Measurements from ENCODE around the gene MXI1.

Gene MXI1

GRCh38 chr10:110214371-110214826 lies 7.0 kb downstream of the MXI1 start:
- Histone ChIP-seq H3K27me3 (replicated peaks; ENCODE audit: control insufficient read depth, insufficient read depth, low read length, poor library complexity, severe bottlenecking) (no peaks in the 10 kb centered on the region), H3K4me3 (ENCODE audit: insufficient read depth, low read depth, low read length, poor library complexity, severe bottlenecking) (no peak overlapping the region), H3K4me1 (ENCODE audit: control insufficient read depth, insufficient read depth, low read length, poor library complexity, severe bottlenecking) (peaks cover 33% of the 10 kb centered on the region), H3K36me3 (ENCODE audit: control insufficient read depth, insufficient read depth, low read length) (no peaks in the 10 kb centered on the region), H3K9me3 (ENCODE audit: control insufficient read depth, low read length) (no peaks in the 10 kb centered on the region), H3K27ac (ENCODE audit: insufficient read depth, low read length, poor library complexity, severe bottlenecking) (peak overlapping the region; percentile 30)
- DNase-seq, result no peak

- Histone ChIP-seq H3K4me1 (ENCODE audit: control insufficient read depth, insufficient read depth, low read length, poor library complexity, severe bottlenecking) (peaks cover 30% of the 10 kb centered on the region), H3K36me3 (ENCODE audit: control insufficient read depth, insufficient read depth, low read length) (no peaks in the 10 kb centered on the region), H3K27me3 (replicated peaks; ENCODE audit: control insufficient read depth, insufficient read depth, low read length, poor library complexity, severe bottlenecking) (no peaks in the 10 kb centered on the region), H3K9me3 (ENCODE audit: control insufficient read depth, low read length) (no peaks in the 10 kb centered on the region), H3K27ac (ENCODE audit: insufficient read depth, low read length, poor library complexity, severe bottlenecking) (no peak overlapping the region), H3K4me3 (ENCODE audit: insufficient read depth, low read depth, low read length, poor library complexity, severe bottlenecking) (no peak overlapping the region)
- no peak for DNase-seq
Observed at GRCh38 chr10:110215286-110216170, 8.1 kb downstream of the MXI1 start.

DNA sequence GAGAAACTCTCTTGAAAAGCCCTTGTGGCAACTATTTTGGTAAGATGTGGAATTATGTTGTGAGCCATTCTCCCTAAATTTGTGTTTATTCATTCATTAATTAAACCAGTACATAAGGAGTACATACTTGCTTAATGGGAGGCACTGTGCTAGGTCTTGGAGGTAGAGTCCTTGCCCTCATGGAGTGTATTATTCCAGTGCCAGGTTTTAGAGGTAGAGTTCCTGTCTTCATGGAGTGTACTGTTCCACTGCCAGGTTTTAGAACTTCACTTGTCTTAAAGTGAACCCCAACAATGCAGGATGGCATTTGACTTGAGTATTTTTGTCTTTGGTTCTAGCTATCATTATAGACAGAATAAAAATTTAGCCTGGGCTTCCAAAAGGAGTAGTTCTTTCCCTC lies 8.8 kb downstream of the MXI1 start:
- H3K4me1 ChIP-seq (ENCODE audit: control insufficient read depth, insufficient read depth, low read length, poor library complexity, severe bottlenecking), result peaks cover 30% of the 10 kb centered on the region
- H3K9me3 ChIP-seq (ENCODE audit: control insufficient read depth, low read length), result no peaks in the 10 kb centered on the region
- no peaks in the 10 kb centered on the region for H3K27me3 ChIP-seq (replicated peaks; ENCODE audit: control insufficient read depth, insufficient read depth, low read length, poor library complexity, severe bottlenecking)
- H3K36me3 ChIP-seq (ENCODE audit: control insufficient read depth, insufficient read depth, low read length), result no peaks in the 10 kb centered on the region
- no peak overlapping the region for H3K27ac ChIP-seq (ENCODE audit: insufficient read depth, low read length, poor library complexity, severe bottlenecking)
- no peak for DNase-seq
- H3K4me3 ChIP-seq (ENCODE audit: insufficient read depth, low read depth, low read length, poor library complexity, severe bottlenecking), result no peak overlapping the region

- Histone ChIP-seq H3K27me3 (replicated peaks; ENCODE audit: control insufficient read depth, insufficient read depth, low read length, poor library complexity, severe bottlenecking) (no peaks in the 10 kb centered on the region), H3K9me3 (ENCODE audit: control insufficient read depth, low read length) (no peaks in the 10 kb centered on the region), H3K36me3 (ENCODE audit: control insufficient read depth, insufficient read depth, low read length) (no peaks in the 10 kb centered on the region), H3K4me1 (ENCODE audit: control insufficient read depth, insufficient read depth, low read length, poor library complexity, severe bottlenecking) (peaks cover 32% of the 10 kb centered on the region), H3K4me3 (ENCODE audit: insufficient read depth, low read depth, low read length, poor library complexity, severe bottlenecking) (no peak overlapping the region), H3K27ac (ENCODE audit: insufficient read depth, low read length, poor library complexity, severe bottlenecking) (no peak overlapping the region)
- no peak for DNase-seq
Observed at GRCh38 chr10:110216942-110217661, 9.7 kb downstream of the MXI1 start.

DNA sequence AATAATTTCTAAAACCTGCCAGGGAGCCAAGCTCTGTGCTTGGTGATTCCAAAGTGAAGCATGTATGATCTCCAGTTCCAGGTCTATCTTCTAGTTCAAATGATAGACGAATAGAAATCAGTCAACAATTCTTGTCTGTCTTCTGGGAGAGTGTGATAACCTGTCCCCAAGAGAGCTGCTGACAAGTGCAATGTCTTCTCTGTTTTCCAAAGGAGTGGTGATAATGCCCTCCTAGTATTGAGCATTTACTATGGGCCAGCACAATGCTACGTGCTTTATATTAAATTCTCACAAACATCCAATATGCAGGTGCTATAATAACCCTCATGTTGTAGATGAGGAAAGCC lies 10.2 kb downstream of the MXI1 start:
- Histone ChIP-seq H3K4me1 (ENCODE audit: control insufficient read depth, insufficient read depth, low read length, poor library complexity, severe bottlenecking) (peaks cover 32% of the 10 kb centered on the region), H3K4me3 (ENCODE audit: insufficient read depth, low read depth, low read length, poor library complexity, severe bottlenecking) (no peak overlapping the region), H3K27me3 (replicated peaks; ENCODE audit: control insufficient read depth, insufficient read depth, low read length, poor library complexity, severe bottlenecking) (no peaks in the 10 kb centered on the region), H3K27ac (ENCODE audit: insufficient read depth, low read length, poor library complexity, severe bottlenecking) (no peak overlapping the region), H3K9me3 (ENCODE audit: control insufficient read depth, low read length) (no peaks in the 10 kb centered on the region), H3K36me3 (ENCODE audit: control insufficient read depth, insufficient read depth, low read length) (no peaks in the 10 kb centered on the region)
- DNase-seq, result no peak

- H3K27ac ChIP-seq (ENCODE audit: insufficient read depth, low read length, poor library complexity, severe bottlenecking), result no peak overlapping the region
- no peaks in the 10 kb centered on the region for H3K9me3 ChIP-seq (ENCODE audit: control insufficient read depth, low read length)
- no peaks in the 10 kb centered on the region for H3K27me3 ChIP-seq (replicated peaks; ENCODE audit: control insufficient read depth, insufficient read depth, low read length, poor library complexity, severe bottlenecking)
- H3K4me3 ChIP-seq (ENCODE audit: insufficient read depth, low read depth, low read length, poor library complexity, severe bottlenecking), result no peak overlapping the region
- no peak for DNase-seq
- H3K4me1 ChIP-seq (ENCODE audit: control insufficient read depth, insufficient read depth, low read length, poor library complexity, severe bottlenecking), result peaks cover 24% of the 10 kb centered on the region
- H3K36me3 ChIP-seq (ENCODE audit: control insufficient read depth, insufficient read depth, low read length), result no peaks in the 10 kb centered on the region
Observed at GRCh38 chr10:110218632-110219031, 11.2 kb downstream of the MXI1 start.

GRCh38 chr10:110219884-110220283 lies 12.5 kb downstream of the MXI1 start:
- Histone ChIP-seq H3K27me3 (replicated peaks; ENCODE audit: control insufficient read depth, insufficient read depth, low read length, poor library complexity, severe bottlenecking) (no peaks in the 10 kb centered on the region), H3K4me3 (ENCODE audit: insufficient read depth, low read depth, low read length, poor library complexity, severe bottlenecking) (no peak overlapping the region), H3K27ac (ENCODE audit: insufficient read depth, low read length, poor library complexity, severe bottlenecking) (no peak overlapping the region), H3K36me3 (ENCODE audit: control insufficient read depth, insufficient read depth, low read length) (no peaks in the 10 kb centered on the region), H3K9me3 (ENCODE audit: control insufficient read depth, low read length) (no peaks in the 10 kb centered on the region), H3K4me1 (ENCODE audit: control insufficient read depth, insufficient read depth, low read length, poor library complexity, severe bottlenecking) (peaks cover 11% of the 10 kb centered on the region)
- no peak for DNase-seq

- no peaks in the 10 kb centered on the region for H3K27me3 ChIP-seq (replicated peaks; ENCODE audit: control insufficient read depth, insufficient read depth, low read length, poor library complexity, severe bottlenecking)
- DNase-seq, result no peak
- no peaks in the 10 kb centered on the region for H3K9me3 ChIP-seq (ENCODE audit: control insufficient read depth, low read length)
- H3K4me3 ChIP-seq (ENCODE audit: insufficient read depth, low read depth, low read length, poor library complexity, severe bottlenecking), result no peak overlapping the region
- H3K4me1 ChIP-seq (ENCODE audit: control insufficient read depth, insufficient read depth, low read length, poor library complexity, severe bottlenecking), result peaks cover 8% of the 10 kb centered on the region
- H3K27ac ChIP-seq (ENCODE audit: insufficient read depth, low read length, poor library complexity, severe bottlenecking), result no peak overlapping the region
- no peaks in the 10 kb centered on the region for H3K36me3 ChIP-seq (ENCODE audit: control insufficient read depth, insufficient read depth, low read length)
Observed at GRCh38 chr10:110220398-110220797, 13.0 kb downstream of the MXI1 start.

GRCh38 chr10:110221044-110221720 lies 13.8 kb downstream of the MXI1 start:
- Histone ChIP-seq H3K36me3 (ENCODE audit: control insufficient read depth, insufficient read depth, low read length) (no peaks in the 10 kb centered on the region), H3K27ac (ENCODE audit: insufficient read depth, low read length, poor library complexity, severe bottlenecking) (peak overlapping the region; percentile 28), H3K4me1 (ENCODE audit: control insufficient read depth, insufficient read depth, low read length, poor library complexity, severe bottlenecking) (peaks cover 8% of the 10 kb centered on the region), H3K4me3 (ENCODE audit: insufficient read depth, low read depth, low read length, poor library complexity, severe bottlenecking) (no peak overlapping the region), H3K27me3 (replicated peaks; ENCODE audit: control insufficient read depth, insufficient read depth, low read length, poor library complexity, severe bottlenecking) (no peaks in the 10 kb centered on the region), H3K9me3 (ENCODE audit: control insufficient read depth, low read length) (no peaks in the 10 kb centered on the region)
- no peak for DNase-seq
